Posterior cingulate gyrus (tissue), 11 donors: Measurements from ENCODE around the gene TMOD1.
A peak's percentile ranks its signal among the peaks of the same experiment; 100 is the strongest.

Source experiments
- DNase-seq, 10 donors: peaks; one replicate each; pipeline versions ENCODE4 v3.0.0 to v3.0.0-alpha.2; 2020 to 2021; ENCODE audit warnings: mixed read lengths in 3 of 10
- intact Hi-C: fragments of 100-400 bp; cut with DNase I; formaldehyde crosslinking; loops from one replicate; pipeline ENCODE4 v1.15.1; 2023

Gene TMOD1

GRCh38 chr9:97535771-97536170, 34.3 kb downstream of the TMOD1 start:
- intact Hi-C loops = no loop called here
- DNase-seq = peak in 1 of 10 donors; percentile 40

GRCh38 chr9:97536480-97536879, 35.0 kb downstream of the TMOD1 start:
- intact Hi-C loops = no loop called here
- DNase-seq = peak in 1 of 10 donors; percentile 41

GRCh38 chr9:97543561-97543960, 42.1 kb downstream of the TMOD1 start:
- peak in 1 of 10 donors; percentile 35 for DNase-seq
- intact Hi-C loops = no loop called here

GRCh38 chr9:97545486-97545885, 44.0 kb downstream of the TMOD1 start:
- intact Hi-C loops = no loop called here
- peak in 1 of 10 donors; percentile 24 for DNase-seq

GRCh38 chr9:97547098-97547829, 45.8 kb downstream of the TMOD1 start:
- intact Hi-C loops = no loop called here
- peak in 1 of 10 donors; percentile 9 for DNase-seq

GRCh38 chr9:97548379-97548778, 46.9 kb downstream of the TMOD1 start:
- DNase-seq = peak in 1 of 10 donors; percentile 31
- intact Hi-C loops = no loop called here

- intact Hi-C loops = no loop called here
- DNase-seq = peak in 1 of 10 donors; percentile 17
Measured at GRCh38 chr9:97548819-97549540, 47.5 kb downstream of the TMOD1 start.

- DNase-seq = no peak
- intact Hi-C loops = no loop called here
Measured at GRCh38 chr9:97550386-97550785, 48.9 kb downstream of the TMOD1 start.

GRCh38 chr9:97551308-97551707, 49.8 kb downstream of the TMOD1 start:
- no peak for DNase-seq
- intact Hi-C loops = no loop called here

- intact Hi-C loops = no loop called here
- DNase-seq = peak in 1 of 10 donors; percentile 46
Measured at GRCh38 chr9:97553141-97553540, 51.7 kb downstream of the TMOD1 start.

GRCh38 chr9:97553841-97554240, 52.4 kb downstream of the TMOD1 start:
- intact Hi-C loops = no loop called here
- DNase-seq = peak in 1 of 10 donors; percentile 11

GRCh38 chr9:97554566-97555075, 53.2 kb downstream of the TMOD1 start:
- intact Hi-C loops = loop anchor here (5.0 kb wide), 1 partner anchor 38 kb away; no protein-coding TSS in a partner anchor
- peak in 1 of 10 donors; percentile 57 for DNase-seq

- intact Hi-C loops = loop anchor here (5.0 kb wide), 1 partner anchor 37 kb away; no protein-coding TSS in a partner anchor
Measured at GRCh38 chr9:97555164-97555563, 53.7 kb downstream of the TMOD1 start.

GRCh38 chr9:97556036-97556720, 54.7 kb downstream of the TMOD1 start:
- peak in 1 of 10 donors; percentile 59 for DNase-seq
- intact Hi-C loops = loop anchor here (5.0 kb wide), 1 partner anchor 36 kb away; no protein-coding TSS in a partner anchor

More at GRCh38 chr9:97555164-97555563, 53.7 kb downstream of the TMOD1 start:
- peak in 1 of 10 donors; percentile 74 for DNase-seq

- intact Hi-C loops = loop anchor here (5.0 kb wide), 1 partner anchor 35 kb away; no protein-coding TSS in a partner anchor
- peak in 1 of 10 donors; percentile 76 for DNase-seq
Measured at GRCh38 chr9:97556721-97557605, 55.5 kb downstream of the TMOD1 start.

GRCh38 chr9:97557606-97558095, 56.2 kb downstream of the TMOD1 start:
- DNase-seq = peak in 9 of 10 donors; percentile 45 to 96 (median 79)
- intact Hi-C loops = loop anchor here (5.0 kb wide), 1 partner anchor 35 kb away; no protein-coding TSS in a partner anchor

GRCh38 chr9:97558701-97559101, 57.2 kb downstream of the TMOD1 start:
- intact Hi-C loops = loop anchor here (5.0 kb wide), 1 partner anchor 34 kb away; no protein-coding TSS in a partner anchor
- DNase-seq = peak in 1 of 10 donors; percentile 34

GRCh38 chr9:97559111-97559514, 57.6 kb downstream of the TMOD1 start:
- intact Hi-C loops = loop anchor here (5.0 kb wide), 1 partner anchor 33 kb away; no protein-coding TSS in a partner anchor
- DNase-seq = peak in 5 of 10 donors; percentile 33 to 91 (median 61)

- intact Hi-C loops = loop anchor here (5.0 kb wide), 1 partner anchor 58 kb away; the partner anchor contains the start of gene TMOD1
- peak in 1 of 10 donors; percentile 49 for DNase-seq
Measured at GRCh38 chr9:97560154-97560553, 58.7 kb downstream of the TMOD1 start.
